ENCODE measurements around the gene SLC30A5. TPM values are rescaled to one million over a fixed set of nuclear protein-coding genes. Genes with fewer than 3 reads are reported as not detected.

SLC30A5 gene
- total and polyA plus RNA-seq, 2 donors (not counting 3 experiments of a cell fraction or from before 2014, with no cell fraction given): 33.0 to 37.0 TPM

GRCh38 chr5:69078921-69079540 lies 14.8 kb upstream of the SLC30A5 start:
- BruUV-seq (replicated peaks): no TSS peak
- H3K36me3 ChIP-seq (ENCODE audit: control insufficient read depth in 2 of 2, extremely low read depth in 1 of 2, insufficient read depth in 2 of 2, low read length in 2 of 2): no peaks in the 10 kb centered on the region
- no peaks in the 10 kb centered on the region for H3K9me1 ChIP-seq (replicated peaks; ENCODE audit: control insufficient read depth, extremely low read depth, insufficient read depth, low read length)
- H3K4me3 ChIP-seq (replicated peaks in 1 of 3; ENCODE audit: insufficient read depth in 1 of 3, low read depth in 1 of 3, low read length in 3 of 3): no peak overlapping the region
- DNase-seq (ENCODE audit: low read depth, low spot score) (no peak), FAIRE-seq (no peak)
- intact Hi-C loops (cut with micrococcal nuclease) (no loop called here), dilution Hi-C loops (cut with MboI; ENCODE audit: extremely low pct_ligation_motif_present, low sequenced_read_pairs) (no loop called here)
- H3K79me2 ChIP-seq (ENCODE audit: control insufficient read depth, insufficient read depth, low read length): no peaks in the 10 kb centered on the region
- H3K27ac ChIP-seq (ENCODE audit: insufficient read depth, low read depth, low read length): no peak overlapping the region
- TF ChIP-seq POLR2AphosphoS5 (IDR thresholded peaks at IDR 0.05; ENCODE audit: insufficient read depth, low read depth, low read length): no peak
- TF ChIP-seq FOS (IDR thresholded peaks at IDR 0.05; ENCODE audit: borderline replicate concordance, insufficient read depth, low read length): no peak
- no peaks in the 10 kb centered on the region for H3K4me1 ChIP-seq (ENCODE audit: control insufficient read depth, extremely low read depth, insufficient read depth, low read length)
- H4K20me1 ChIP-seq (replicated peaks; ENCODE audit: control insufficient read depth, extremely low read depth, insufficient read depth, low read length): no peaks in the 10 kb centered on the region
- no peaks in the 10 kb centered on the region for H3K9me3 ChIP-seq (replicated peaks; ENCODE audit: control insufficient read depth, insufficient read depth, low read length)
- no peak overlapping the region for H3K9ac ChIP-seq (replicated peaks; ENCODE audit: extremely low read depth, insufficient read depth, low read length)
- no peak overlapping the region for H3K4me2 ChIP-seq (ENCODE audit: insufficient read depth, low read length)
- no peak overlapping the region for H2AFZ ChIP-seq (ENCODE audit: low read depth, low read length)
- POLR2A ChIA-PET: no interaction called here
- CTCF ChIA-PET: no interaction called here
- H3K27me3 ChIP-seq (ENCODE audit: control insufficient read depth in 2 of 2, insufficient read depth in 2 of 2, low read length in 2 of 2): peaks cover 5 to 8% of the 10 kb centered on the region in 2 experiments

GRCh38 chr5:69079556-69079955 lies 14.3 kb upstream of the SLC30A5 start:
- ChIA-PET POLR2A (no interaction called here), CTCF (no interaction called here)
- FAIRE-seq (no peak), DNase-seq (ENCODE audit: low read depth, low spot score) (no peak)
- intact Hi-C loops (cut with micrococcal nuclease) (no loop called here), dilution Hi-C loops (cut with MboI; ENCODE audit: extremely low pct_ligation_motif_present, low sequenced_read_pairs) (no loop called here)
- Histone ChIP-seq H3K27me3 (ENCODE audit: control insufficient read depth in 2 of 2, insufficient read depth in 2 of 2, low read length in 2 of 2) (peaks cover 7 to 12% of the 10 kb centered on the region in 2 experiments), H3K79me2 (ENCODE audit: control insufficient read depth, insufficient read depth, low read length) (no peaks in the 10 kb centered on the region), H3K4me2 (ENCODE audit: insufficient read depth, low read length) (no peak overlapping the region), H4K20me1 (replicated peaks; ENCODE audit: control insufficient read depth, extremely low read depth, insufficient read depth, low read length) (no peaks in the 10 kb centered on the region), H3K9ac (replicated peaks; ENCODE audit: extremely low read depth, insufficient read depth, low read length) (no peak overlapping the region), H3K4me3 (replicated peaks in 1 of 3; ENCODE audit: insufficient read depth in 1 of 3, low read depth in 1 of 3, low read length in 3 of 3) (no peak overlapping the region), H3K36me3 (ENCODE audit: control insufficient read depth in 2 of 2, extremely low read depth in 1 of 2, insufficient read depth in 2 of 2, low read length in 2 of 2) (no peaks in the 10 kb centered on the region), H3K9me3 (replicated peaks; ENCODE audit: control insufficient read depth, insufficient read depth, low read length) (no peaks in the 10 kb centered on the region), H3K27ac (ENCODE audit: insufficient read depth, low read depth, low read length) (no peak overlapping the region), H2AFZ (ENCODE audit: low read depth, low read length) (no peak overlapping the region), H3K9me1 (replicated peaks; ENCODE audit: control insufficient read depth, extremely low read depth, insufficient read depth, low read length) (no peaks in the 10 kb centered on the region), H3K4me1 (ENCODE audit: control insufficient read depth, extremely low read depth, insufficient read depth, low read length) (no peaks in the 10 kb centered on the region)
- no TSS peak for BruUV-seq (replicated peaks)
- TF ChIP-seq CTCF (IDR thresholded peaks at IDR 0.05; ENCODE audit: extremely low read depth in 1 of 2, insufficient read depth in 1 of 2, low read depth in 1 of 2, low read length in 2 of 2): no peak
- TF ChIP-seq MAX (IDR thresholded peaks at IDR 0.05; ENCODE audit: insufficient read depth, insufficient read length): no peak
- no peak for TF ChIP-seq JUN (IDR thresholded peaks at IDR 0.05; ENCODE audit: borderline replicate concordance, insufficient read depth, insufficient read length, low read depth)
- TF ChIP-seq POLR2AphosphoS5 (IDR thresholded peaks at IDR 0.05; ENCODE audit: insufficient read depth, low read depth, low read length): no peak
- no peak for TF ChIP-seq EZH2 (IDR thresholded peaks at IDR 0.05; ENCODE audit: borderline replicate concordance, low read depth, low read length, severe bottlenecking)
- no peak for TF ChIP-seq GATA2 (IDR thresholded peaks at IDR 0.05; ENCODE audit: insufficient read depth, insufficient read length, low read depth, low read length)
- TF ChIP-seq POLR2A (IDR thresholded peaks at IDR 0.05; ENCODE audit: low read depth, low read length): no peak
- no peak for TF ChIP-seq MYC (IDR thresholded peaks at IDR 0.05; ENCODE audit: low read depth, low read length)
- TF ChIP-seq FOS (IDR thresholded peaks at IDR 0.05; ENCODE audit: borderline replicate concordance, insufficient read depth, low read length): no peak

All from endothelial cell of umbilical vein (primary cell).